Measurements from ENCODE around the gene DGKD. TPM values are rescaled to one million over a fixed set of nuclear protein-coding genes. Genes with fewer than 3 reads are reported as not detected.
A peak's percentile ranks its signal among the peaks of the same experiment; 100 is the strongest.
"Not testable (repeated sequence)": the region's sequence is repeated elsewhere in the genome, so short reads cannot be mapped to it uniquely, and the experiment has no call there.

Gene DGKD
- total and polyA plus RNA-seq, 2 donors from 2014 or later, result 2.6 to 32.3 TPM

- Histone ChIP-seq H3K27me3 (ENCODE audit: control insufficient read depth, insufficient read depth, low read length) (no peaks in the 10 kb centered on the region), H3K9ac (ENCODE audit: low read length in 3 of 3) (no peak overlapping the region), H3K36me3 (ENCODE audit: control insufficient read depth in 2 of 3, insufficient read depth in 3 of 3, low read length in 3 of 3) (peaks cover 0 to 4% (median 0%) of the 10 kb centered on the region in 3 donors), H3K4me3 (ENCODE audit: low read length in 3 of 3) (no peak overlapping the region), H3K9me3 (ENCODE audit: control insufficient read depth in 2 of 3, insufficient read depth in 1 of 3, low read length in 3 of 3) (no peaks in the 10 kb centered on the region), H3K4me1 (ENCODE audit: control insufficient read depth in 2 of 3, insufficient read depth in 2 of 3, low read depth in 1 of 3, low read length in 3 of 3) (peaks cover 0 to 14% (median 0%) of the 10 kb centered on the region in 3 donors), H3K27ac (ENCODE audit: low read depth in 2 of 2, low read length in 2 of 2) (no peak overlapping the region)
- intact Hi-C loops (cut with DNase I), result no loop called here
- DNase-seq (no peak), FAIRE-seq (no peak)
- TF ChIP-seq CTCF (IDR thresholded peaks at IDR 0.05; ENCODE audit: borderline replicate concordance, extremely low read depth, insufficient read depth), result no peak
Observed at GRCh38 chr2:233389601-233390125, 35.4 kb downstream of the DGKD start.

GRCh38 chr2:233395687-233396086, 41.4 kb downstream of the DGKD start:
- intact Hi-C loops (cut with DNase I), result no loop called here
- H3K36me3 ChIP-seq (ENCODE audit: control insufficient read depth in 2 of 3, insufficient read depth in 3 of 3, low read length in 3 of 3), result peaks cover 0 to 5% (median 0%) of the 10 kb centered on the region in 3 donors

GRCh38 chr2:233396726-233397665, 42.7 kb downstream of the DGKD start:
- H3K27me3 ChIP-seq (ENCODE audit: control insufficient read depth, insufficient read depth, low read length); H3K36me3 ChIP-seq (ENCODE audit: control insufficient read depth in 2 of 3, insufficient read depth in 3 of 3, low read length in 3 of 3); H3K9me3 ChIP-seq (ENCODE audit: control insufficient read depth in 2 of 3, insufficient read depth in 1 of 3, low read length in 3 of 3); H3K4me1 ChIP-seq (ENCODE audit: control insufficient read depth in 2 of 3, insufficient read depth in 2 of 3, low read depth in 1 of 3, low read length in 3 of 3); H3K27ac ChIP-seq (ENCODE audit: low read depth in 2 of 2, low read length in 2 of 2); intact Hi-C loops (cut with DNase I); H3K9ac ChIP-seq (ENCODE audit: low read length in 3 of 3); H3K4me3 ChIP-seq (ENCODE audit: low read length in 3 of 3); FAIRE-seq: not testable (repeated sequence)
- DNase-seq, result peak in 1 of 5 donors; percentile 74

More at GRCh38 chr2:233395687-233396086, 41.4 kb downstream of the DGKD start:
- no peaks in the 10 kb centered on the region for H3K27me3 ChIP-seq (ENCODE audit: control insufficient read depth, insufficient read depth, low read length)
- DNase-seq (no peak), FAIRE-seq (no peak)
- TF ChIP-seq CTCF (IDR thresholded peaks at IDR 0.05; ENCODE audit: borderline replicate concordance, extremely low read depth, insufficient read depth), result no peak
- no peak overlapping the region for H3K4me3 ChIP-seq (ENCODE audit: low read length in 3 of 3)
- no peak overlapping the region for H3K27ac ChIP-seq (ENCODE audit: low read depth in 2 of 2, low read length in 2 of 2)
- no peaks in the 10 kb centered on the region for H3K9me3 ChIP-seq (ENCODE audit: control insufficient read depth in 2 of 3, insufficient read depth in 1 of 3, low read length in 3 of 3)
- H3K9ac ChIP-seq (ENCODE audit: low read length in 3 of 3), result no peak overlapping the region
- H3K4me1 ChIP-seq (ENCODE audit: control insufficient read depth in 2 of 3, insufficient read depth in 2 of 3, low read depth in 1 of 3, low read length in 3 of 3), result no peaks in the 10 kb centered on the region

Data from kidney (tissue), 14 donors.